ENCODE data around the gene BCL2L2.

GRCh38 chr14:23356662-23357061 is 50.0 kb downstream of the BCL2L2 start:
- TF ChIP-seq TAF1 (IDR thresholded peaks at IDR 0.05; ENCODE audit: low read depth, low read length), result no peak
- TF ChIP-seq POLR2A (IDR thresholded peaks at IDR 0.05; ENCODE audit: low read depth, low read length), result no peak
- no peak for TF ChIP-seq POLR2AphosphoS5 (IDR thresholded peaks at IDR 0.05; ENCODE audit: low read depth, low read length)
- TF ChIP-seq POU2F2 (IDR thresholded peaks at IDR 0.05; ENCODE audit: low read depth, low read length), result no peak

All from GM12891 (cell line).